Measurements from ENCODE around the gene EPN3. TPM values are rescaled to one million over a fixed set of nuclear protein-coding genes. Genes with fewer than 3 reads are reported as not detected.

EPN3 gene
- total RNA-seq, 4 donors from 2014 or later = 19.2 to 95.7 (median 57.4) TPM

DNA sequence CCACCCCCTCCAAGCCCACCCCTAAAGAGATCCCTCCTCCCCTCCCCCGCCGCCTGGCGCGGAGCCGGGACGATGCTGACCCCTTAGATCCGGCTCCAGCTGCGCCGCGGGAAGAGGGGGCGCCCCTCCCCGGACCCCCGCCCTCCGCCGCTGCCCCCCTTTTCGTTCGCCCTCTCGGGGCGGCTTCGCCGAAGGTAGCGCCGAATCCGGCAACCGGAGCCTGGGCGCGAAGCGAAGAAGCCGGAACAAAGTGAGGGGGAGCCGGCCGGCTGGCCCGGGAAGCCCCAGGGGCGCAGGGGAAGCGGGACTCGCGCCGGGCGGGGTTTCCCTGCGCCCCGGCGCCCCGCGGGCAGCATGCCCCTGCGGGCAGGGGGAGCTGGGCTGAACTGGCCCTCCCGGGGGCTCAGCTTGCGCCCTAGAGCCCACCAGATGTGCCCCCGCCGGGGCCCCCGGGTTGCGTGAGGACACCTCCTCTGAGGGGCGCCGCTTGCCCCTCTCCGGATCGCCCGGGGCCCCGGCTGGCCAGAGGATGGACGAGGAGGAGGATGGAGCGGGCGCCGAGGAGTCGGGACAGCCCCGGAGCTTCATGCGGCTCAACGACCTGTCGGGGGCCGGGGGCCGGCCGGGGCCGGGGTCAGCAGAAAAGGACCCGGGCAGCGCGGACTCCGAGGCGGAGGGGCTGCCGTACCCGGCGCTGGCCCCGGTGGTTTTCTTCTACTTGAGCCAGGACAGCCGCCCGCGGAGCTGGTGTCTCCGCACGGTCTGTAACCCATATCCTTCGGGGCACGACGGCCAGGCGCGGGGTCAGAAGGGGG lies 28.6 kb downstream of the EPN3 start:
- peaks cover 0 to under 1% (median 0%) of the 10 kb centered on the region in 4 donors for H3K36me3 ChIP-seq
- peaks cover 82% of the 10 kb centered on the region for H3K27me3 ChIP-seq
- TF ChIP-seq POLR2AphosphoS5 (IDR thresholded peaks at IDR 0.05) = no peak
- TF ChIP-seq, protein P1, sequence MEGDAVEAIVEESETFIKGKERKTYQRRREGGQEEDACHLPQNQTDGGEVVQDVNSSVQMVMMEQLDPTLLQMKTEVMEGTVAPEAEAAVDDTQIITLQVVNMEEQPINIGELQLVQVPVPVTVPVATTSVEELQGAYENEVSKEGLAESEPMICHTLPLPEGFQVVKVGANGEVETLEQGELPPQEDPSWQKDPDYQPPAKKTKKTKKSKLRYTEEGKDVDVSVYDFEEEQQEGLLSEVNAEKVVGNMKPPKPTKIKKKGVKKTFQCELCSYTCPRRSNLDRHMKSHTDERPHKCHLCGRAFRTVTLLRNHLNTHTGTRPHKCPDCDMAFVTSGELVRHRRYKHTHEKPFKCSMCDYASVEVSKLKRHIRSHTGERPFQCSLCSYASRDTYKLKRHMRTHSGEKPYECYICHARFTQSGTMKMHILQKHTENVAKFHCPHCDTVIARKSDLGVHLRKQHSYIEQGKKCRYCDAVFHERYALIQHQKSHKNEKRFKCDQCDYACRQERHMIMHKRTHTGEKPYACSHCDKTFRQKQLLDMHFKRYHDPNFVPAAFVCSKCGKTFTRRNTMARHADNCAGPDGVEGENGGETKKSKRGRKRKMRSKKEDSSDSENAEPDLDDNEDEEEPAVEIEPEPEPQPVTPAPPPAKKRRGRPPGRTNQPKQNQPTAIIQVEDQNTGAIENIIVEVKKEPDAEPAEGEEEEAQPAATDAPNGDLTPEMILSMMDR (IDR thresholded peaks at IDR 0.05) = no peak
- no peak for TF ChIP-seq POLR2A (IDR thresholded peaks at IDR 0.05)
- no peak for TF ChIP-seq EP300 (IDR thresholded peaks at IDR 0.05; ENCODE audit: low read depth)
- intact Hi-C loops (cut with DNase I; ENCODE audit: low total_unique reads) (no loop called here), in situ Hi-C loops (cut with MboI; ENCODE audit: low pct_ligation_motif_present in 1 of 4, low pct_unique_long_range_greater_than_20kb in 1 of 4, low sequenced_read_pairs in 3 of 4) (no loop called here)
- H3K4me3 ChIP-seq = peak overlapping the region; percentile 31 to 56 (median 43)
- H3K4me1 ChIP-seq = peaks cover 31 to 46% (median 35%) of the 10 kb centered on the region in 4 donors
- H3K9me3 ChIP-seq = no peaks in the 10 kb centered on the region
- DNase-seq = no peak
- 4% methylated on average over 66 of the region's 88 CpGs; no CpG with 5 or more reads in 1 of the 2 donors for WGBS, 2 donors (ENCODE audit: low coverage in 1 of 2)
- no peak overlapping the region for H3K27ac ChIP-seq

GRCh38 chr17:50561746-50562141 lies 29.2 kb downstream of the EPN3 start:
- peak overlapping the region in 1 of 4 donors; percentile 56 for H3K4me3 ChIP-seq
- TF ChIP-seq POLR2AphosphoS5 (IDR thresholded peaks at IDR 0.05) (no peak), POLR2A (IDR thresholded peaks at IDR 0.05) (no peak), EP300 (IDR thresholded peaks at IDR 0.05; ENCODE audit: low read depth) (no peak)
- TF ChIP-seq, protein P1 (IDR thresholded peaks at IDR 0.05) = no peak
- H3K9me3 ChIP-seq = no peaks in the 10 kb centered on the region
- peaks cover 88% of the 10 kb centered on the region for H3K27me3 ChIP-seq
- H3K27ac ChIP-seq = no peak overlapping the region
- WGBS, 2 donors (ENCODE audit: low coverage in 1 of 2) = 0% methylated on average over 21 of the region's 27 CpGs; no CpG with 5 or more reads in 1 of the 2 donors
- H3K36me3 ChIP-seq = no peaks in the 10 kb centered on the region
- DNase-seq = no peak
- intact Hi-C loops (cut with DNase I; ENCODE audit: low total_unique reads) (no loop called here), in situ Hi-C loops (cut with MboI; ENCODE audit: low pct_ligation_motif_present in 1 of 4, low pct_unique_long_range_greater_than_20kb in 1 of 4, low sequenced_read_pairs in 3 of 4) (no loop called here)
- H3K4me1 ChIP-seq = peaks cover 31 to 46% (median 35%) of the 10 kb centered on the region in 4 donors

GRCh38 chr17:50562242-50563091 lies 29.9 kb downstream of the EPN3 start:
- Histone ChIP-seq H3K4me1 (peaks cover 31 to 46% (median 35%) of the 10 kb centered on the region in 4 donors), H3K4me3 (no peak overlapping the region), H3K36me3 (no peaks in the 10 kb centered on the region), H3K9me3 (no peaks in the 10 kb centered on the region), H3K27ac (no peak overlapping the region), H3K27me3 (peaks cover 96% of the 10 kb centered on the region)
- DNase-seq = no peak
- no peak for TF ChIP-seq EP300 (IDR thresholded peaks at IDR 0.05; ENCODE audit: low read depth)
- no peak for TF ChIP-seq POLR2AphosphoS5 (IDR thresholded peaks at IDR 0.05)
- TF ChIP-seq, protein P1 (IDR thresholded peaks at IDR 0.05) = no peak
- TF ChIP-seq POLR2A (IDR thresholded peaks at IDR 0.05) = no peak
- intact Hi-C loops (cut with DNase I; ENCODE audit: low total_unique reads) (no loop called here), in situ Hi-C loops (cut with MboI; ENCODE audit: low pct_ligation_motif_present in 1 of 4, low pct_unique_long_range_greater_than_20kb in 1 of 4, low sequenced_read_pairs in 3 of 4) (no loop called here)
- WGBS, 2 donors (ENCODE audit: low coverage in 1 of 2) = 0 to 28% methylated on average over 5 to 22 of the region's 22 CpGs

DNA sequence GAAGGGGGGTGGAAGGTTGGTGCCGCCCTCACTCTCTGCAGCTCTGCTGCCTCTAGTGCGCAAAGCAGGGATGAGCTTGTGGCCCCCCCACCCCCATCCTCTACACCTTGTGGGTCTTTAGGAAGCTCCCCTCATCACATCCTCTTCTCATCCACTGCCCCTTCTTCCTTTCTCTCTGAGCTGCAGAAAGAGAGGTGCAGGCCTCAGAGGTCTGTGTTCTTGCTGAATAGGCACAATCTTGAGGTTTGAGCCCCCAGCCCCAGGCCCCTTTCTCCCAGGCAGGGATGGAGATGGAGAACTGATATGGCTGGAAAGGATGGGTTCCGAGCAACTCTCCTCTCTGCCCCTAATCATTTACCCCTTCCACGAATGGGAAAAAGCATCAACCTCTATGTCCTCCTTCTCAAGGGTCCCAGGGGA lies 30.6 kb downstream of the EPN3 start:
- TF ChIP-seq, protein P1 (IDR thresholded peaks at IDR 0.05) = no peak
- no peak for TF ChIP-seq POLR2A (IDR thresholded peaks at IDR 0.05)
- no peak for TF ChIP-seq POLR2AphosphoS5 (IDR thresholded peaks at IDR 0.05)
- TF ChIP-seq EP300 (IDR thresholded peaks at IDR 0.05; ENCODE audit: low read depth) = no peak
- Histone ChIP-seq H3K27ac (no peak overlapping the region), H3K4me1 (peaks cover 31 to 46% (median 35%) of the 10 kb centered on the region in 4 donors), H3K27me3 (peaks cover 95% of the 10 kb centered on the region), H3K36me3 (no peaks in the 10 kb centered on the region), H3K4me3 (no peak overlapping the region), H3K9me3 (no peaks in the 10 kb centered on the region)
- in situ Hi-C loops (cut with MboI; ENCODE audit: low pct_ligation_motif_present in 1 of 4, low pct_unique_long_range_greater_than_20kb in 1 of 4, low sequenced_read_pairs in 3 of 4) (no loop called here), intact Hi-C loops (cut with DNase I; ENCODE audit: low total_unique reads) (no loop called here)
- no peak for DNase-seq
- WGBS, 2 donors (ENCODE audit: low coverage in 1 of 2) = 52% methylated on average over 4 of the region's 4 CpGs; no CpG with 5 or more reads in 1 of the 2 donors
